ENCODE data around the gene SSR2. TPM values are rescaled to one million over a fixed set of nuclear protein-coding genes. Genes with fewer than 3 reads are reported as not detected.

Gene SSR2
- total RNA-seq, 4 donors from 2014 or later: 118 to 229 (median 137) TPM

GRCh38 chr1:155982106-155982505 lies 38.6 kb downstream of the SSR2 start:
- intact Hi-C loops (cut with DNase I): loop anchor here (2.0 kb wide), 1 partner anchor 21 kb away; no protein-coding TSS in a partner anchor
- H3K27me3 ChIP-seq: no peaks in the 10 kb centered on the region
- H3K4me1 ChIP-seq: peaks cover 54 to 69% (median 63%) of the 10 kb centered on the region in 4 donors
- peak overlapping the region in 3 of 4 donors; percentile 18 to 46 (median 35) for H3K4me3 ChIP-seq
- H3K36me3 ChIP-seq: no peaks in the 10 kb centered on the region
- 52% methylated on average over 7 of the region's 7 CpGs for WGBS
- DNase-seq (ENCODE audit: extremely low spot score): no peak
- no peaks in the 10 kb centered on the region for H3K9me3 ChIP-seq
- H3K27ac ChIP-seq (replicated peaks in 1 of 4): peak overlapping the region; percentile 97
- TF ChIP-seq EP300 (IDR thresholded peaks at IDR 0.05) (no peak), POLR2A (IDR thresholded peaks at IDR 0.05; ENCODE audit: low read depth) (no peak), CTCF (IDR thresholded peaks at IDR 0.05) (no peak), POLR2AphosphoS5 (IDR thresholded peaks at IDR 0.05) (no peak)

GRCh38 chr1:155981266-155982088 lies 39.3 kb downstream of the SSR2 start:
- no peaks in the 10 kb centered on the region for H3K9me3 ChIP-seq
- intact Hi-C loops (cut with DNase I): loop anchor here (2.0 kb wide), 1 partner anchor 21 kb away; no protein-coding TSS in a partner anchor
- no peak for TF ChIP-seq POLR2A (IDR thresholded peaks at IDR 0.05; ENCODE audit: low read depth)
- peak; percentile 40 to 63 for TF ChIP-seq POLR2AphosphoS5 (IDR thresholded peaks at IDR 0.05)
- peak overlapping the region; percentile 97 for H3K27ac ChIP-seq (replicated peaks in 1 of 4)
- no peak for DNase-seq (ENCODE audit: extremely low spot score)
- peak overlapping the region; percentile 12 to 46 (median 26) for H3K4me3 ChIP-seq
- H3K27me3 ChIP-seq: no peaks in the 10 kb centered on the region
- H3K4me1 ChIP-seq: peaks cover 57 to 74% (median 69%) of the 10 kb centered on the region in 4 donors
- WGBS: 54% methylated on average over 6 of the region's 6 CpGs
- no peaks in the 10 kb centered on the region for H3K36me3 ChIP-seq

- H3K27me3 ChIP-seq: no peaks in the 10 kb centered on the region
- peak in 1 of 2 donors; percentile 72 for TF ChIP-seq POLR2AphosphoS5 (IDR thresholded peaks at IDR 0.05)
- no peak for TF ChIP-seq CTCF (IDR thresholded peaks at IDR 0.05)
- no peak for TF ChIP-seq POLR2A (IDR thresholded peaks at IDR 0.05; ENCODE audit: low read depth)
- TF ChIP-seq EP300 (IDR thresholded peaks at IDR 0.05): no peak
- peak overlapping the region; percentile 97 for H3K27ac ChIP-seq (replicated peaks in 1 of 4)
- H3K4me3 ChIP-seq: peak overlapping the region; percentile 84 to 90 (median 87)
- H3K4me1 ChIP-seq: peaks cover 70 to 91% (median 86%) of the 10 kb centered on the region in 4 donors
- DNase-seq (ENCODE audit: extremely low spot score): no peak
- WGBS: 11% methylated on average over 4 of the region's 4 CpGs
- H3K36me3 ChIP-seq: no peaks in the 10 kb centered on the region
- intact Hi-C loops (cut with DNase I): no loop called here
- no peaks in the 10 kb centered on the region for H3K9me3 ChIP-seq
Observed at GRCh38 chr1:155979597-155980343, 41.0 kb downstream of the SSR2 start.

GRCh38 chr1:155978973-155979429 lies 41.8 kb downstream of the SSR2 start:
- H3K27me3 ChIP-seq: no peaks in the 10 kb centered on the region
- peak overlapping the region; percentile 97 for H3K27ac ChIP-seq (replicated peaks in 1 of 4)
- H3K4me1 ChIP-seq: peaks cover 75 to 91% (median 89%) of the 10 kb centered on the region in 4 donors
- peaks cover 0 to 1% (median 0%) of the 10 kb centered on the region in 4 donors for H3K36me3 ChIP-seq
- H3K4me3 ChIP-seq: peak overlapping the region; percentile 84 to 90 (median 87)
- intact Hi-C loops (cut with DNase I): no loop called here
- 22% methylated on average over 5 of the region's 8 CpGs for WGBS
- no peak for DNase-seq (ENCODE audit: extremely low spot score)
- no peaks in the 10 kb centered on the region for H3K9me3 ChIP-seq
- TF ChIP-seq POLR2AphosphoS5 (IDR thresholded peaks at IDR 0.05): no peak
- TF ChIP-seq POLR2A (IDR thresholded peaks at IDR 0.05; ENCODE audit: low read depth): no peak
- TF ChIP-seq EP300 (IDR thresholded peaks at IDR 0.05): no peak
- TF ChIP-seq CTCF (IDR thresholded peaks at IDR 0.05): no peak

All from esophagus muscularis mucosa (tissue), 4 donors.